Immature natural killer cell (primary cell): ENCODE data around the gene HOXA7. TPM values are rescaled to one million over a fixed set of nuclear protein-coding genes. Genes with fewer than 3 reads are reported as not detected.

Experiments used
- DNase-seq, 3 donors: peaks; one replicate each; pipeline ENCODE4 v3.0.0; 2022; ENCODE audit warnings: mixed read lengths in 1 of 3
- H3K27ac Mint-ChIP-seq, 6 donors: one replicate each; pipeline ENCODE4 v1.8.0; 2020; ENCODE audit warnings: mixed read lengths in 6 of 6, mild to moderate bottlenecking in 5 of 6, inconsistent platforms in 4 of 6, moderate library complexity in 3 of 6
- H3K27me3 Mint-ChIP-seq, 3 donors: one replicate each; pipeline ENCODE4 v1.8.0; 2020 to 2021; ENCODE audit warnings: low read depth in 3 of 3, mild to moderate bottlenecking in 3 of 3, mixed read lengths in 3 of 3, moderate library complexity in 3 of 3, inconsistent platforms in 1 of 3
- H3K36me3 Mint-ChIP-seq, 3 donors: one replicate each; pipeline ENCODE4 v1.8.0; 2020; ENCODE audit warnings: mixed read lengths in 3 of 3, inconsistent platforms in 2 of 3, mild to moderate bottlenecking in 2 of 3
- H3K4me1 Mint-ChIP-seq, 2 donors: one replicate each; pipeline ENCODE4 v1.8.0; 2020; ENCODE audit warnings: inconsistent platforms in 2 of 2, mild to moderate bottlenecking in 2 of 2, mixed read lengths in 2 of 2, moderate library complexity in 1 of 2
- H3K4me3 Mint-ChIP-seq, 5 donors: one replicate each; pipeline ENCODE4 v1.8.0; 2020; ENCODE audit warnings: mild to moderate bottlenecking in 5 of 5, mixed read lengths in 5 of 5, inconsistent platforms in 3 of 5, moderate library complexity in 3 of 5
- H3K9me3 Mint-ChIP-seq, 6 donors: one replicate each; pipeline ENCODE4 v1.8.0; 2020; ENCODE audit warnings: mild to moderate bottlenecking in 6 of 6, mixed read lengths in 6 of 6, inconsistent platforms in 4 of 6, moderate library complexity in 3 of 6
- polyA plus RNA-seq, 3 donors: library from polyadenylated mRNA; unstranded; fragments of 300-500 nt; fragmentation: Illumina TruSeq; gene quantifications; one replicate each; pipeline ENCODE4 v1.2.3, GENCODE V29; 2021

Gene HOXA7
- polyA plus RNA-seq, 3 donors from 2014 or later, result 1.0 to 4.2 TPM; not detected in 1

DNA sequence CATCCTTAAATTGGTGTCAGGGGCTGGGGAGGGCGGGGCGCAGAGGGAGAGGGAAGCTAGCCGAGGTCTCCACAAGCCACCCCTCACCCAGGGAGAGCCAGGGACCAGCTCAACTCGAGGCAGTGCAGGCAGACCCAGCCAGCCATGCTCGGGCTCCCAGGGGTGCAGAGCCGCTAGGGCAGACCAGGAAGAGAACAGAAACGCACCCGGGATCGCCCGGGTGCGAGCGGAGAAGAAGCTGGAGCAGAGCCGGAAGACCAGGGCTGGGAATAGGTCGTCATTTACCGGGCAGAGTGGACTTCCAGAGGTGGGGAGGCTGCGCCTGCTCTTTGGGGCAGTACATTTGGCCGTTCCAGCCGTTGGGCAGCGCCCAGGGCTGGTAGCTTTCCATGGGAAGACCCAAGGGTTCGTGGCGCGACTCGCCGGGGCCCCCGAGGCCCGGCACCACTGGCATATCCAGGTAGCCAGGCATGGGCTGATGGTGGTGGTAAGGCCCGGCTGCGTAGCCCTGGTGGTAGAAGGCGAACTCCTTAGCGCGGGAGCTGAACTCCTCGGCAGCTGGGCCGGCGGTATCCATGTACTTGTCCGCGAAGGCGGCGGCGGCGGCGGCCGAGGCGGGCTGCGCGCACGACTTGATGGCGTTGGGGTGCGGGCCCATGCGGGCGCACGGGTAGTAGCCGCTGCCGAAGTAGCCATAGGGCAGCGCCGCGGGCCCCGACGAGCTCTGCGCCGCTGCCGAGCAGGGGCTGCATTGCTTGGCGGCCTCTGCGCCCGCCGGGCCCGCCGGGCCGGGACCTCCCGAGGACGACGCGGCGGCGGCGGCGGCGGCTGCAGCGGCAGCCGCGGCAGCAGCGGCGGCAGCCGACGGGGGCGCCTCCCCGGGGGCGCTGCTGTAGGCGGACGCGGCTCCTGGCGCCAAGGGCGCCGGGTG lies 42.7 kb upstream of the HOXA7 start:
- Mint-ChIP-seq H3K27me3 (peaks cover 37 to 84% (median 78%) of the 10 kb centered on the region in 3 donors), H3K4me1 (peaks cover 28 to 37% of the 10 kb centered on the region in 2 donors), H3K9me3 (no peaks in the 10 kb centered on the region), H3K4me3 (peak overlapping the region; percentile 45 to 80 (median 63)), H3K27ac (peak overlapping the region in 1 of 6 donors; percentile 63), H3K36me3 (no peaks in the 10 kb centered on the region)
- no peak for DNase-seq

DNA sequence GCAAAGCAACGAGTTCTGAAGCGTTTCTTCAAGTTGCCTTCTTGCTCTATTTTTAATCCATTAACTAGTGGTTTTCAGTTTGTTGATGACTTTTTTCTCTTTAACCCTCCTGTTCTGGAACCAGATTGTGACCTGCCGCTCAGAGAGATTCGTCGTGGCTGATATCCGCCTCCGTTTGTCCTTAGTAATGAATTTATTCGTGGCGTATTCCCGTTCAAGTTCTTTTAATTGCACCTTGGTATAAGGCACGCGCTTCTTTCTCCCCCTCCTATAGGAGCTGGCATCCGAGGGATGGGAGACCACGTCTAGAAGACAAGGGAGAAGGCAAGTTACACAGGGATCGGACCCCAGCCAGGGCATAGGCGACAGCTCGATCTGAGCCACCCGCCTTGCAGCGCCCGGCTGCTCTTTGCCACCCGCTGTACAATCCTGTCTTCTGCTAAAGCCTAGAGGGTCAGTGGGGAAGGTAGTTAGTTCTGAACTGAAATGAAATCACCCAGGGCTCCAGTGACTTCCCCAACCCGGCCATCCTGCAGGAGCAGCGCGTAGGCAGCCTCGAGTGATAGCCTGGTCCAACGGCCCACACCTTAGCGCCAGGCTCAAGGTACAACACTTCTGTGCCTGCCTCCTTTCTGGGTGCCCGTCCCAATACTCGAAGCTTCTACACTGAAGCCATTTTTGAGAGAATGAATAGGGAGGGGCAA lies 41.8 kb upstream of the HOXA7 start:
- Mint-ChIP-seq H3K9me3 (no peaks in the 10 kb centered on the region), H3K27ac (peak overlapping the region in 1 of 6 donors; percentile 63), H3K27me3 (peaks cover 39 to 86% (median 79%) of the 10 kb centered on the region in 3 donors), H3K36me3 (no peaks in the 10 kb centered on the region), H3K4me3 (peak overlapping the region; percentile 23 to 75 (median 56)), H3K4me1 (peaks cover 29 to 45% of the 10 kb centered on the region in 2 donors)
- DNase-seq, result no peak

DNA sequence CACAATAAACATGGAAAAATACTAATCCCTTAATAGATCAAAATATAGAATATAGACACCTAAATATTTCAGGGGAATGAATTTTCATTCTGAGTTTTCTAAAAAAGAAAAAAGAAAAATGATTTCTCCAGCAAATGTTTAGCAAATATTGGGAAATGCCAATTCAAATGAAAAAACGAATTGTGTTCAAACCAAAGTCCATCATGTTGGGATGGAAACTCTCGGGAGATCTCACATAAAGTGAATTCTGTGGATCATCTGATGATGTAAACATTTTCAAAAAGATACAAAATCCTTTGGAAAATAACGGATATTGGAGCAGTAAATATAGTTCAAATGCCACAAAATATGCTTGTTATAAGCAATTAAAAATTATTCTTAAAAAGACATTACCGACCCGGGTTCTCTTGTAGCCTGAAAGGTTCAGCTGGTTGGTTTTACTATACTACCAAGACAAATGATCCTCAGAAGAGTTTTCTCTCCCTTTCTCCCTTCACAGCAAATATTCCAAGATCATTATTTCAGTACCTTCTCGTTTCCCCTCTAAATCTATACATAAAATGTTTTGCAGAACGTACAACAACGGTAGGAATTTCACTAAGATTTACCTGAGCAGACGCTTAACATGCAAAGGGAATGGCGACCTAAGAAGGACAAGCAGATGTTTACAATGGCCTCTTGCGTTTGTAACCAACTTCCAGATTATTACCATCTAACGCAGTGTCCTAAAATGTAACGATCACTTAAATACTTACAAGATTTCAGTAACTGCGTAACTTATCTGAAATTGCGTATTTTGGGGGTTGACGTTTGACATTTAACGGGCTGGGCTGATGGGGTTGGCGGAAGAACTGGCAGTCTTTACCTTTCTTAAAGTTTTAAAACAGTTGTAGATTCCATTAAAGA lies 40.9 kb upstream of the HOXA7 start:
- DNase-seq, result no peak
- Mint-ChIP-seq H3K27me3 (peaks cover 33 to 83% (median 74%) of the 10 kb centered on the region in 3 donors), H3K27ac (no peak overlapping the region), H3K36me3 (no peaks in the 10 kb centered on the region), H3K4me1 (peaks cover 32 to 54% of the 10 kb centered on the region in 2 donors), H3K9me3 (no peaks in the 10 kb centered on the region), H3K4me3 (peak overlapping the region in 1 of 5 donors; percentile 8)

DNA sequence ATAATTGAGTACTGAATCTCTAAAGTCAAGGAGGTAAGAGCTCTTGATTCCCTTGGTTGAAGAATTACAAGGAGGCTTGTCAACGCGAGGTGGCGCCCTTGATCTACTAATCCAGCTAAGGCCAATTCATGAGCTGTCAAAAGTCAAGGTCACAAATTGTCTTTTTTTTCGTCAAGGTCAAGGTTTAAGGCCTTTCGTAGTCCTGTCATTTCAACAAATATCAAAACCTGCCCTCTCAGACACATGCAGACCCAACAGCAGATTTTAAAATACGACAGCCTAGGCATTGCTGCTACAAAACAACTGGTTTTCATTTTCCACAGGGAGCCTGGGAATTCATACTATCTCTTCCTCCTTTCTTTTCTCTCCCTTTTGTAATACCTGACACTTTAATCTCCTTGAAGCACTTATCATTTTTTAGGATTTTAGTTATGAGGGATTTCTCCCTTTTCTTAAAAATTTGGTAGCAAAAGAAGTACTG lies 39.9 kb upstream of the HOXA7 start:
- Mint-ChIP-seq H3K27ac (no peak overlapping the region), H3K4me3 (no peak overlapping the region), H3K4me1 (peaks cover 32 to 43% of the 10 kb centered on the region in 2 donors), H3K9me3 (no peaks in the 10 kb centered on the region), H3K36me3 (no peaks in the 10 kb centered on the region), H3K27me3 (peaks cover 39 to 79% (median 74%) of the 10 kb centered on the region in 3 donors)
- peak; percentile 64 to 71 (median 70) for DNase-seq

DNA sequence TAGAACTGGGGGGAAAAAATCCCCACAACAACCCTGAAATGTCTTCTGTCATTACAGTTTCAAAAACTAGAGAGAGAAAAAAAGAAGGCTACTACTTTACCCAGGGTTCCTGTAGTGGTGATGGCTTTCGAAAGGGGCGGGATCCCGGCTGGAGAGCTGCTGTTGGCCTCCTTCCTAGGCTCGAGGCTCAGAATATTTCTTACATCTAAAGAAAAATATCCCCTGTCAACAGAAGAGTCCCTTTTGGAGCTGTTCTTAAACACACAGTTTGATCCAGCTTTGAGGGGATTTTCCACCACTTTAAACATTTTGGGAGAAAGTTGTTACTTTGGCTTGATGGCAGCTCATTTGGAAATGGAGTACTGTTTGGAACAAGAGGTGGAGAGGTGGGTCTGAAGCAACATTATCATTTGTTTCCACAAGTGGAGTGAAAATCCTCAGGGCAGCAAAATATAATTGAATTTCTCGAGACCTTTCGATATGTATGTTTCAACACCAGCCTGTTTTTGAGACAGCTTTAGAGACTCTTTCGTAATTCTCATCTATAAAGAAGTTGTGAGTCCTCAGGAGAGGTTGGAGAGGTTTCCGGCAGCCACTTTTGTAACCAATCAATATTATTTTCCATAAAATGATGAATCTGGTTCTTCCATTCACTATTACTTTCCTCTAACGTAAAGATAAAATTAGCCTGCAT lies 38.4 kb upstream of the HOXA7 start:
- Mint-ChIP-seq H3K27ac (no peak overlapping the region), H3K4me3 (no peak overlapping the region), H3K27me3 (peaks cover 46 to 80% (median 76%) of the 10 kb centered on the region in 3 donors), H3K36me3 (no peaks in the 10 kb centered on the region), H3K9me3 (no peaks in the 10 kb centered on the region), H3K4me1 (peaks cover 22 to 33% of the 10 kb centered on the region in 2 donors)
- DNase-seq, result no peak

DNA sequence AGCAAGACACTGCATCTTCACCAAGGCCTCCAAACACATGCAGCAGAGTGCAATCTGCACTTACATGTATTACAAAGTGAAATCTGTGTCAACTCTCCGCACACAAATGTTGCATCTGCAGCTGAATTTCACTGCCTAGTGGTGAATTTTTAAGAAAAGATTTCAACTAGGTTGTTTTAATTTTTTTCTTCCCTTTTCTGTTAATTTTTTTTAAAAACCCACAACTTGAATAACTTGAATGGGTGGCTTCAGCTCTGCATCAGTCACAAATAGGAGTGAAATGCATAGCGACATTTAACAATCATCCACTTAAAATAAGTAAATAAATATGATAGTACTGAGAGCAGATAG lies 37.5 kb upstream of the HOXA7 start:
- no peaks in the 10 kb centered on the region for H3K9me3 Mint-ChIP-seq
- peaks cover 28 to 39% of the 10 kb centered on the region in 2 donors for H3K4me1 Mint-ChIP-seq
- DNase-seq, result no peak
- H3K4me3 Mint-ChIP-seq, result peak overlapping the region in 2 of 5 donors; percentile 12 to 73
- H3K27ac Mint-ChIP-seq, result no peak overlapping the region
- H3K36me3 Mint-ChIP-seq, result no peaks in the 10 kb centered on the region
- peaks cover 46 to 79% (median 77%) of the 10 kb centered on the region in 3 donors for H3K27me3 Mint-ChIP-seq

DNA sequence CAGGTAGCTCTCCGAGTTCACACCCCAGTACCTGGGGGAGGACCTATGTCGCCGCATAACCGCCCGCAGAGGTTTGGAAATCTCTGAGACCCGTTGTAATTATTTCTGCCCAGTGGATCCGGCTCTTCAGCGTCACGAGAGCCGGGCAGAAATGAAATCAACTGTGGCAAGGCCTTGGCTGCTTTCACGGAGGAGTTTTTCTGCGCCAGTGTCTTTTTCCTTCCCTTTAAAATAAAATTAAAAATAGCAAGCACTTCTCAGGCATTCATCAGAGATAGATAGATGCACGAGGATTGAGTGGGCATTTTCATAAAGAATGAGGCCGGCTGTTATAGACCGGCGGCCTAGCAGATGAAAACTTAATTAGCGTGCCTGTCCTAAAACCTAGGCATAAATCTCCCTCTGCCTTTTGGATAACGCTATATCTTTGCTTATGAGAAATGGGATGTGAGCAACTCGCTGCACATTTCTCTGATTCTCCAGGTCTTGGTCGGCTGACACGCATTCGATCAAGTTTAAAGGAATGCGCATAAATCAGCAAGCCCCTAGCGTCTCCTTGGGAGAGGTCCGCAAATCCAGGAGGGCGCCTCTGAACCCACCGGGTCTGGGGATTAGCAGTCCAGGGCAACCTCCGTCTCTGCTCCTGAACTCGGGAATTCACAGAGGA lies 37.0 kb upstream of the HOXA7 start:
- Mint-ChIP-seq H3K27ac (peak overlapping the region in 1 of 6 donors; percentile 33), H3K9me3 (no peaks in the 10 kb centered on the region), H3K4me1 (peaks cover 29 to 43% of the 10 kb centered on the region in 2 donors), H3K27me3 (peaks cover 49 to 77% (median 75%) of the 10 kb centered on the region in 3 donors), H3K36me3 (no peaks in the 10 kb centered on the region), H3K4me3 (peak overlapping the region; percentile 21 to 73 (median 51))
- no peak for DNase-seq

DNA sequence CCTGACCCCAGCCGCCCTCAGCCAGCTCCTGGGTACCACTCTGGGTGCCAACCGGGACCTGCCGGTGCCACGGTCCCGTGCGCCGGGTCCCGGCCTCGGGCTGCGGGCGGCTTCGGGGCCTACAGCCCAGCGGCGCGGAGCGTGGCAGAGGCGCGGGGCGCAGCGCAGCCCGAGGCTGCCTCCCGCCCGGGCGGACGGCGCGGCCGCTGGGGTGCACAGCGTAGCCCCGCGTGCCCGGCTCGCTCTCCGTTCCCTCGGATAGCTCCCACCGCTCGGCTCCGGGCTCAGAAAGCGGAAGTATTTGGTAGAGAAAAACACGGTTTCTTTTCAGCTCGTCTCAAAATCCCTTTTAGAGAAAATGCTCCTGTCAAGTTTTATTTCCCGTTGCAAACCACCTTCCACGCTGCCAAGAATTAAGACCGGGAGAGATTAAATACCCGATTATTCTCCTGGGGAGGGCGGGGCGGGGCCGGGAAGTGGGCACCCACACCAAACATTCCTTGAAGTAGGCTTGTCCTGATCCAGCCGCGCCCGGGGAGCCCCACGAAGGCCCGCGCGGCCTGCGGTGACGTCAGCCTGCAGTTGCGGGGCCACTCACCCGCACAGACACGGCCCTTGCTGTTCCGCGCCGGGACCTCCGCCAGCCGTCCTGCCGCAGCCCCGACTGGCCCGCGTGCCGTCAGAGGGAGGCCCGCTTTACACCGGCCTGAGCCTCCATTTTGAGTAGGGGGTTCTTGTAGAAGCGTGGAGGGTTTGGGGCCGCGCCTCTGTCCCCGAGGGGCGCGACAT lies 36.3 kb upstream of the HOXA7 start:
- peaks cover 49 to 77% (median 74%) of the 10 kb centered on the region in 3 donors for H3K27me3 Mint-ChIP-seq
- H3K4me3 Mint-ChIP-seq, result peak overlapping the region; percentile 57 to 79 (median 73)
- no peak for DNase-seq
- H3K4me1 Mint-ChIP-seq, result peaks cover 33 to 43% of the 10 kb centered on the region in 2 donors
- H3K27ac Mint-ChIP-seq, result no peak overlapping the region
- no peaks in the 10 kb centered on the region for H3K9me3 Mint-ChIP-seq
- H3K36me3 Mint-ChIP-seq, result no peaks in the 10 kb centered on the region

DNA sequence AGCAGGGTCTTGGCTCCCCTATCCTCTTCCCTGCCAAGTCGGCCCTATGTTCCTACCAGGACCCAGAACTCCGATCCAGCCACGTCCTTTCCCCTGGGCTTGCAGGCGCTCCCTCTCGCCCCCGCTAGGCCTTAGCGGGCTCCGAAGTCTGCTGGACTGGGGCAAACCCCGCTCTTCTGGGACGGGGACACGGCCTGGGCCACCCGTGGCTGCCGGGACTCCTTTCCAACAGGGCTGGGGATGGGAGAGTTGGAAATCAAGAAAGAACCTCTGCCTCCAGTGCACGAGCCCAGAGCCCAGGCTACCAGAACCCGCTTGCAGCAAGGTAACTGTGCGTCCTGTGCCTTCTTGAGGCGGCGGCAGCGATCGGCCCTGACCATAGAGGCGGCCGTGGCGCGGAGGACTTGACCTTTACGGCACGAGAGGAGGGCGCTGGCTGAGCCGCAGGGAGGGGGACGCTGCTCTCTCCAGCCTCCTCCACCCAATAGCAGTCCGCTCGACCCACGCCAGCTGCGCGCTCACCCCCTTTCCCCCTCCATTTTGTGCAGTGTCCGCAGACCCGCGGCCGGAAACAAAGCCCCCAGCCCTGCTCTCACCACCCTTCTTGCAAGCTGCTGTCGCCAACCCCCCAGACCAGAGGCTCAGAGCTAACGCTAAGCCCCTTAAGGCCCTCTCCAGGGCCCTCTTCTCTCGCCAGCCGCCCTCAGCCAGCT lies 35.5 kb upstream of the HOXA7 start:
- H3K9me3 Mint-ChIP-seq, result no peaks in the 10 kb centered on the region
- no peak for DNase-seq
- H3K27ac Mint-ChIP-seq, result no peak overlapping the region
- H3K4me3 Mint-ChIP-seq, result peak overlapping the region; percentile 57 to 72 (median 63)
- H3K27me3 Mint-ChIP-seq, result peaks cover 53 to 77% (median 74%) of the 10 kb centered on the region in 3 donors
- peaks cover 40 to 49% of the 10 kb centered on the region in 2 donors for H3K4me1 Mint-ChIP-seq
- no peaks in the 10 kb centered on the region for H3K36me3 Mint-ChIP-seq

DNA sequence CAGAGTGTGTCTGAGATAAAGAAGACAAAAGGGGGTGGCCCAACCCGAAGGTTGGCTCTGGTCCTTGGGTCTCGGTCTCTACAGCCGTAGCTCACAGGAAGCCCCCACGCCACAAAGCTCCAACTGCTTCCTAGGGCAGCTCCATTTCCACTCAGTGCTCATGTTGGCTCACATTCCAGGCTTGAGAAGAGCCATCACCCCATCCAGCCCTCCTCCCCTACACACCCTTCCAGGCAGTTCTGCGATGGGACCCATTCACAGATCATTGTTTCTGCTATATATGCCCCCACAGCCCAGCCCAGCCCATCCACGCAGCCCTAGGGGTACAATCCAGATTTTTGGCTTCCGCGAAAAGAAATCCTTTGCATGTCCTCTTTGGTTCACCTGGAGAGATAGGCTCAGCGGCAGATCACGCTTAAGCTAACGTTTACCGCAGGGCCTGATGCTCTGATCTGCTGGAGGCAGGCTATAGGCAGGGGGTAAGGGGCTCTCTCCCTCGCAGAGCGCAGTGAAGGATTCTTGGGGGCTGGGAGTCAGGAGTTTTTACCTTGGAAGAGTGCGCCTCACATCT lies 34.8 kb upstream of the HOXA7 start:
- Mint-ChIP-seq H3K4me3 (peak overlapping the region in 2 of 5 donors; percentile 9 to 32), H3K27ac (no peak overlapping the region), H3K36me3 (no peaks in the 10 kb centered on the region), H3K27me3 (peaks cover 55 to 76% (median 73%) of the 10 kb centered on the region in 3 donors), H3K4me1 (peaks cover 41 to 51% of the 10 kb centered on the region in 2 donors), H3K9me3 (no peaks in the 10 kb centered on the region)
- no peak for DNase-seq
